ENCODE results near the gene GLTPD2. TPM values are rescaled to one million over a fixed set of nuclear protein-coding genes. Genes with fewer than 3 reads are reported as not detected.

GLTPD2 gene
- total RNA-seq, 4 donors from 2014 or later = not detected

DNA sequence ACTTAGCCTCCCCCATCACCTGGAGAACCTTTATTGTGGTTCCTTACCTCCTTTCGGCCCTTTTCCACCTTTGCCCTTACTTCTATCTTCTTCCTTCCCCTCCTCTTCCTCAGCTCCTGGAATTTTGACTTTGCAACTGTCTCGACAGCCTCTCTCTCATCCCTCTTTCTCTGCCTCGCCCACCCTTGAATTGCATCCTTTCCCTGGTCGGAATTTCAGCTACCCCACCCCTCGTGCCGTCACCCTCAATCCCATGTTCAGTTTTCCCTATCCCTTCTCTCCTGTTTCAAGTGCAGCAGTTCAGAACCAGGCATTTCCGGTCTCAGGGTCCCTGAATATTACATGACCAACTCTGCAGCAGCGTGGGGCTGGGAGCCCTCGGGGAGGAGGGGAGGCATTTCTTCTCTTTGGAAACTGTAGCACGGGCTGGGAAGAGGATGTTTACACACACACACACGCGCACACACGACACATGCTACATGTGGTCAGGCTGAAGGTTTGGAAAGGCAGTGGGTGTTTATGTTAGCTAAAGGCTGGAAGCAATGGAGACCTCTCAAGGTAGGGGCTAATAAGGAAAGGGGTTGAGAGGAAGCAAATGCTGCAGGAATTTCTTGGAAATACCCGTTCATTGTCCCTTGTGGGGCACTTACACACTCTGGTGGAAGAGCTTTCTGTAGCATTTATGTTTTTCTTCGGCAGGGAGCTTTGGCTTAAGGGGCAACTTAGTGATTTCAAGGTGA, 45.3 kb downstream of the GLTPD2 start:
- intact Hi-C loops (cut with DNase I) = no loop called here
- Histone ChIP-seq H3K9me3 (no peaks in the 10 kb centered on the region), H3K4me1 (peaks cover 12 to 24% of the 10 kb centered on the region in 2 donors), H3K4me3 (replicated peaks in 1 of 3) (peak overlapping the region; percentile 49 to 95 (median 92)), H3K27me3 (no peaks in the 10 kb centered on the region), H3K36me3 (no peaks in the 10 kb centered on the region), H3K27ac (peak overlapping the region; percentile 69 to 83 (median 69))
- WGBS, 2 donors = 4 to 5% methylated on average over 15 of the region's 15 CpGs
- TF ChIP-seq, protein P1, sequence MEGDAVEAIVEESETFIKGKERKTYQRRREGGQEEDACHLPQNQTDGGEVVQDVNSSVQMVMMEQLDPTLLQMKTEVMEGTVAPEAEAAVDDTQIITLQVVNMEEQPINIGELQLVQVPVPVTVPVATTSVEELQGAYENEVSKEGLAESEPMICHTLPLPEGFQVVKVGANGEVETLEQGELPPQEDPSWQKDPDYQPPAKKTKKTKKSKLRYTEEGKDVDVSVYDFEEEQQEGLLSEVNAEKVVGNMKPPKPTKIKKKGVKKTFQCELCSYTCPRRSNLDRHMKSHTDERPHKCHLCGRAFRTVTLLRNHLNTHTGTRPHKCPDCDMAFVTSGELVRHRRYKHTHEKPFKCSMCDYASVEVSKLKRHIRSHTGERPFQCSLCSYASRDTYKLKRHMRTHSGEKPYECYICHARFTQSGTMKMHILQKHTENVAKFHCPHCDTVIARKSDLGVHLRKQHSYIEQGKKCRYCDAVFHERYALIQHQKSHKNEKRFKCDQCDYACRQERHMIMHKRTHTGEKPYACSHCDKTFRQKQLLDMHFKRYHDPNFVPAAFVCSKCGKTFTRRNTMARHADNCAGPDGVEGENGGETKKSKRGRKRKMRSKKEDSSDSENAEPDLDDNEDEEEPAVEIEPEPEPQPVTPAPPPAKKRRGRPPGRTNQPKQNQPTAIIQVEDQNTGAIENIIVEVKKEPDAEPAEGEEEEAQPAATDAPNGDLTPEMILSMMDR (IDR thresholded peaks at IDR 0.05) = no peak
- no peak for TF ChIP-seq POLR2A (IDR thresholded peaks at IDR 0.05)
- peak; percentile 25 to 32 for DNase-seq

DNA sequence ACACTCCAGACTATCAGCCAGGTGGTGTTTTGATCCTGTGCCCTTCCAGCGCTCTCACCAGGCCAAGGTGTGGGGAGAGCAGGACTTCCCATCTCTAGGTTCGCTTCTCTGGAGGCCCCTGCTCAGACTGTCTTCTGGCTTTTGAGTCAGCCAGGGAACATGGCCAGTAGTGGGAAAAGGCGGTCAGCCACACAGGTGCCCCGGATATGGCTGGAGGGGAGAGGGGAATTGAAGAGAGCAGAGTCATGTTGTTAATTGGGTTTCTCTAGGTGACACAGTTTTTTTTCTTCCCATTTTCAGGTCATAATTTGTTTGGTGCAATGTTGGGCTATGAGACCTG, 45.9 kb downstream of the GLTPD2 start:
- WGBS, 2 donors = 58 to 68% methylated on average over 4 of the region's 4 CpGs
- DNase-seq = no peak
- no peaks in the 10 kb centered on the region for H3K27me3 ChIP-seq
- peaks cover 12 to 24% of the 10 kb centered on the region in 2 donors for H3K4me1 ChIP-seq
- H3K27ac ChIP-seq = no peak overlapping the region
- H3K36me3 ChIP-seq = no peaks in the 10 kb centered on the region
- H3K9me3 ChIP-seq = no peaks in the 10 kb centered on the region
- H3K4me3 ChIP-seq (replicated peaks in 1 of 3) = no peak overlapping the region
- no peak for TF ChIP-seq POLR2A (IDR thresholded peaks at IDR 0.05)
- TF ChIP-seq, protein P1 (IDR thresholded peaks at IDR 0.05) = no peak
- intact Hi-C loops (cut with DNase I) = no loop called here

DNA sequence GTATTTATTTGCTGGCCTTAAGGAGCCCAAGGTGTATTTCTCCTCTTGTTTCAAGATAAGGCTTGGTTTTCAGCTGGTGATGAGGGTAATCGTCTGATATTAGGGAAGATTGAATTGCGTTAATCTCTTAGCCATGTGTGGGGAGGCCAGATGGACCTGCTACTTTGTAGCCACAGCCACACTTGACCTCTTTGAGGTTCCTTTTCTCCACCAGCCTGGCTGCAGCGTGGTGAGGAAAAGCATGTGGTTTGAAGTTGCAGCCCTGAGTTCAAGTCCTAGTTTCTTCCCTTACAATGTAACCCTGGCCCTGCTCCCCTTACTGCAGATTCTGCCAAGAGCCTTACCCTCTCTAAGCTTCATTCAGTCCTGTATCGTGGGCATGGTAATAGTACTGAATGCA, 47.5 kb downstream of the GLTPD2 start:
- Histone ChIP-seq H3K4me3 (replicated peaks in 1 of 3) (no peak overlapping the region), H3K27ac (no peak overlapping the region), H3K9me3 (no peaks in the 10 kb centered on the region), H3K4me1 (peaks cover 12 to 24% of the 10 kb centered on the region in 2 donors), H3K27me3 (no peaks in the 10 kb centered on the region), H3K36me3 (no peaks in the 10 kb centered on the region)
- intact Hi-C loops (cut with DNase I) = no loop called here
- DNase-seq = no peak
- TF ChIP-seq, protein P1 (IDR thresholded peaks at IDR 0.05) = no peak
- TF ChIP-seq POLR2A (IDR thresholded peaks at IDR 0.05) = no peak
- 91 to 95% methylated on average over 4 of the region's 4 CpGs for whole genome bisulfite sequencing, 2 donors

DNA sequence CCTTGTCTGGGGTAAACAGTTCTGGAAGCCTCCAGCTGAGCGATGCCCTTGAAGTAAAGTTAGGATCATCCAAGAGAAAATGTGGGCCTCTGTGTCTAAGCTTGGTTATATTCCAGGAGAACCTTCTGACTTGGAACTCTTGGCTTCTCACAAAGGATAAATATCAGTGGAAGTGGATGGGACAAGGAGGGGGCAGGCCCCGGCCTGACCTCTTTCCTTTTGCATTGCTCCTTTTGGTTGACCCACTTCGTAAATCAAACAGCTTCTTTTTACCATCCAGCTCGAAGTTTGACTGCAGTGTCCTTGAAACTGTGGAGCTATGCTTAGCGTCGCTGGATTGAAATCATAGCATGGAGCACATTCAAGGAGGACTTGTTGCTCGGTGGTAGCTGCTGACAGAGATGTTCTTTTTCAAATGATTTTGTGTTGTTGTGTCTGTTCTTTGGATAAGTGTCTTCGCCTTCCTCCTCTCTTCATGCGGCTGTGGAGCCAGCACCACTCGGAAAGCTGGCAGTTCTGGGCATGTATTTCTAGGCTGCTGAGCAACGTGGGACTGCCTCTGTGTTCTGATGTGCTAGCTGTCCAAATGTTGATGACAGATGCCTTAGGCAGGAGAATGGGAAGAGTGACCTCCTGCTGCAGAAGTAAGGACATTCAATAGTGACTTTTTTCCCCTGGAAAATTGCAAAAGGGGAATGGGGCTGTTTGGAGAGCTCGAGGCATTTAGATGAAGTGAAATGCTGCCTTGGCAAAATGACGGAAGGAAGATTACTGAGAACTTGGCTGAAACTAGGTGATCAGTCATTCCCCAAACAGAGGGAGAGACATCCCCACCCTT, 48.9 kb downstream of the GLTPD2 start:
- Histone ChIP-seq H3K27ac (no peak overlapping the region), H3K27me3 (no peaks in the 10 kb centered on the region), H3K4me1 (peaks cover 12 to 24% of the 10 kb centered on the region in 2 donors), H3K4me3 (replicated peaks in 1 of 3) (no peak overlapping the region), H3K9me3 (no peaks in the 10 kb centered on the region), H3K36me3 (no peaks in the 10 kb centered on the region)
- intact Hi-C loops (cut with DNase I) = no loop called here
- WGBS, 2 donors = 67 to 68% methylated on average over 13 of the region's 13 CpGs
- DNase-seq = no peak
- TF ChIP-seq POLR2A (IDR thresholded peaks at IDR 0.05) = no peak
- TF ChIP-seq, protein P1 (IDR thresholded peaks at IDR 0.05) = no peak

DNA sequence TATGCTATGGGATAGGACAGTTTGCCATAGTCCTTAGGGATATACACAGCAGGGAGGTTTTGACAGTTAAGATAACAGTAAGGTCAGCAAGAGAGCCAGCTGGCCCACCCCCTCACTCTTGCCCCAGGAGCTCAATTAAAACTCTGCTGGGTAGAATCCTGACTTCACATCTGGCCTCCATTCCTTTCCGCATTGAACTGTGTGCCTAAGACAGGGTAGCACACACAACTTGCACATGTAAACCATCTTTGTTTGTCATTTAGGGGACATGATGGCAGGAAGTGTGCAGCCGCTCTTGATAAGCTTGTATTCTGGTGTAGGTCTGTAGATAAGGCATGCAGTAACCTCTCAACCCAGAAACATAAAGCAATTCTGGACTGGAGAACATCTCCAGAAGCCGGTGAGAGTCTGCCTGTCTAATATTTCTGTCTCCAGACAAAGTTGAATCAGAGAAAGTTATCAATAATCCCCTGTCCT, 49.6 kb downstream of the GLTPD2 start:
- Histone ChIP-seq H3K4me1 (peaks cover 12 to 24% of the 10 kb centered on the region in 2 donors), H3K9me3 (no peaks in the 10 kb centered on the region), H3K27ac (no peak overlapping the region), H3K36me3 (no peaks in the 10 kb centered on the region), H3K4me3 (replicated peaks in 1 of 3) (no peak overlapping the region), H3K27me3 (no peaks in the 10 kb centered on the region)
- DNase-seq = no peak
- 85% methylated on average over 3 of the region's 3 CpGs for WGBS, 2 donors
- no peak for TF ChIP-seq POLR2A (IDR thresholded peaks at IDR 0.05)
- TF ChIP-seq, protein P1 (IDR thresholded peaks at IDR 0.05) = no peak
- intact Hi-C loops (cut with DNase I) = no loop called here

All from thyroid gland (tissue), 4 donors.